NCI-H460 (cell line): Measurements from ENCODE around the gene SPTA1. TPM values are rescaled to one million over a fixed set of nuclear protein-coding genes. Genes with fewer than 3 reads are reported as not detected.
"Not testable (repeated sequence)": the region's sequence is repeated elsewhere in the genome, so short reads cannot be mapped to it uniquely, and the experiment has no call there.

Experiments used
- DNase-seq: peaks from one replicate; pipeline ENCODE4 v3.0.0-alpha.2; 2016; ENCODE audit warnings: low read depth; ENCODE audit errors: extremely low read depth
- total RNA-seq: library from RNA; depleted of rRNA; stranded (reverse); fragments of >200 nt; shearing (Covaris generic); gene quantifications from 2 replicates; pipeline ENCODE4 v1.2.3, GENCODE V29; 2014

The SPTA1 gene
- total RNA-seq, 1 experiment from 2014 or later, result 1.1 TPM

GRCh38 chr1:158688343-158688742 lies 1.8 kb upstream of the SPTA1 start:
- not testable (repeated sequence) for DNase-seq

DNA sequence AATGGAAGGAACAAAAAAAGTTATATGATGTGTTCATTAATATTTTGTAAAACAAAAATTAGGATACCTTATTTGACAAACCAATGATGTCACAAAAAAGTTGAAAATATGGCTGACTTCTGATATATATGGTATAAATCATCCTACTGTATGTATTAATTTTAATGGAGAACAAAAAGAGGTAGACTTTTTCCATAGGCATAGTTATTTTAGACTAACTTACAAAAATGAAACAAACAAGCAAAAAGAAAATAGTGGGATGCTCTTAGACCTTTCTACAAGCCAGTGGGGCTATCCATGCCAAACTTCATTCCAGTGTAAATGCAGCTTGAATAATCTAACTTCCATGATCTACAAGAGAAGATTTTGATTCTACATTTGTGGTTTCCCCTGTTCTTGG lies 522 bp upstream of the SPTA1 start:
- DNase-seq, result no peak

DNA sequence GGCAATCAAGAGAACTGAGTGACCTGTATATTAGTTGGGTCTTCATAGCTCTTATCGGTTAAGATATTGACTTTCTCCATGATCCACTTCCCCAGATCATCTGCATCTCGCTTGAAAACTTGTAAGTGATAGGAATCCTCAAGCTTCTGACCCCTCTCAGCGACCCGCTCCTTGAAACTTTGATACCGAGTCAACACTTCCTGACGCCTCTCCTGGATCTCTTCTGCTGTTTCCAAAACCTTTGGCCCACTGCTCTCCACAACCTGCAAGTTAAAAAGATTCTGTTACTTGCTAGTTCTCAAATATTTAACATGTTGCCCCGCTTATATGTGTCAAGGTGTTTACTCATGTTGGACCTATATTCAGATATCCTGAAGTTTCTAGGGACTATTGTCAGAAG lies 1.4 kb downstream of the SPTA1 start:
- DNase-seq, result no peak

DNA sequence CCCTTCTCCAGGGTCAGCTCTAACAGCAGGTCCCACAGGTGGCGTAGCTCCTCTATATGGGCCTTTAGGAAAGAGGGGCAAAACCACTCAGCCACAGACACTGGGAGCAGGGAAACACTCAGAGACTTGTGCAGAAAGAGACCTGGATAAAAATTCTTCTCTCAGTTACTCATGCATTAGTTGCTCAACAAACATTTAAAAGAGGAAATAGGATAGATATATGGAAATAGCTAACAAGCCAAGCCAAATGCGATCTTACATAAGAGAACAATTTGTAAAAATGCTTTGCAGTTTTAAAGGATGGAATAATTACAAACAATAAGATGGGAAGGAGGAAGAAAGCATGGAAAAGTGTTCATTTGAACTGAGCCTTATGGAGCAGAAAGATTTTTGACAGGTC lies 4.9 kb downstream of the SPTA1 start:
- no peak for DNase-seq

DNA sequence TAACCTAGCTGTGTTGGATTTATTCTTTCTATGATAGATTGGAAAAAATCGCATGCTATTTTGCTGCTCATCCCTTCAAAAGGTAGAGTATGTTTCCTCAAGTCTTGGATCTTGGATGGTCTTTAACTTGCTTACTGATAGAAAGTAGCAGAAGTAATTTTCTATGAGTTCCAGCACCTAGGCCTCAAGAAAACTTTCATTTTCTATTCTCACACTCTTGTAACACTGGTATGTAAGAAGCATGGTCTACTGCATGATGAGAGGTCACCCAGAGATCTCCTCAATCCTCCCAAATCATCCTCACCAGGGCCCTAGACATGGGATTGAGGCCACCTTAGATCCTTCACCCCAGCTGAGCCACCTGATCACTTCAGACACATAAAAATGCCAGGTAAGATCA lies 7.2 kb downstream of the SPTA1 start:
- DNase-seq, result no peak

GRCh38 chr1:158675563-158676323 lies 10.8 kb downstream of the SPTA1 start:
- DNase-seq, result no peak

- no peak for DNase-seq
Observed at GRCh38 chr1:158674302-158674701, 12.2 kb downstream of the SPTA1 start.

DNA sequence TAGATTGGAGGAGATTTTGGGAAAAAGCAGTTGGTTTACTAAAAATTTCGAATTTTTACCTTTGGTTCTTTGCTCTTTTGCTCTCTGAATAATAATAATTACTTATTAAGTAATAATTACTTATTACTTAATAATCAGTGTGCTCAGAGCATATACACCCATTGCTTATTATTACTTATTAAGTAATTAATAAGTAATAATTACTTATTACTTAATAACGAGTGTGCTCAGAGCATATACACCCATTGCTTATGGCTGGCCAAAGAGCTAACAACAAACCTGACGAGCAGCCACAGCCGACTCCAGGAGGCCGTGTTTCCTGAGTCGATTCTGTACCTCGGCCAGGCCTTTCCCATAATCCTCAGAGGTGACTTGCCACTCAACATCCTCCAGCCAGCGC lies 20.5 kb downstream of the SPTA1 start:
- no peak for DNase-seq

DNA sequence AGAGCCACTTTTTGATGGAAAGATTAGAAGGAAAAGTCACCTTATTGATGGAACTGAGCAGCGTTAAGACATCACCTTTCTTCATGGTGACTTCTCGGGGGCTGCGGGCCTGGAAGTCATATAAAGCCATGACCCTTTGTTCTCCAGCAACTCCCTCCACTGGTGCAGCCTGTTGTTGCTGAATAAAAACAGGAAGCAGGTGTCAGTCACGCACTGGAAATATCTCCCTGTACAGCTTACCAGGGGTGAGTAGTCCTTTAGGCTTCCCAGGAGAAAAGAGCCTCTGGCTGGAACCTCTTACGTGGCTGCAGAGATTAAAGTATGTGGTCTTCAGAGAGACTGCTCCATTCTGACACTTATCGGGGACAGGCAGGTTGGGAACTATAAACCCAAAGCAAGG lies 31.9 kb downstream of the SPTA1 start:
- no peak for DNase-seq

DNA sequence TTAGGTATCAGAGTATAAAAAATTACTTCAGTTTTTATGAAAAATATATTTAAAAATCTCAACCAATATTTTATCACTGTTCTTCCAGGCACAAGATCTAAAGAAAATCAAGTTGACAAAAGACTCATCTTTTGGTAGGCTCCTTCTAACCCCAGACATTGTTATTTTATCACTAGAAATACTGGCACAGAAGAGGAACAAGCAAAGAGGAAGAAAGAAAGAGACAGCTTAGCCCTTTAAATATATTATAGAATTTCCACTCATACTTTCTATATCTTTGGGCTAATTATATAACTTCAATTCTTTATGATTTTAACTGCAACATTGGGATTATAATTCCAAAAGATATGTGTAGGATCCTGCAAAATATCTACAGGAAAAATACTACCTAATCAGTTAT lies 32.4 kb downstream of the SPTA1 start:
- no peak for DNase-seq

DNA sequence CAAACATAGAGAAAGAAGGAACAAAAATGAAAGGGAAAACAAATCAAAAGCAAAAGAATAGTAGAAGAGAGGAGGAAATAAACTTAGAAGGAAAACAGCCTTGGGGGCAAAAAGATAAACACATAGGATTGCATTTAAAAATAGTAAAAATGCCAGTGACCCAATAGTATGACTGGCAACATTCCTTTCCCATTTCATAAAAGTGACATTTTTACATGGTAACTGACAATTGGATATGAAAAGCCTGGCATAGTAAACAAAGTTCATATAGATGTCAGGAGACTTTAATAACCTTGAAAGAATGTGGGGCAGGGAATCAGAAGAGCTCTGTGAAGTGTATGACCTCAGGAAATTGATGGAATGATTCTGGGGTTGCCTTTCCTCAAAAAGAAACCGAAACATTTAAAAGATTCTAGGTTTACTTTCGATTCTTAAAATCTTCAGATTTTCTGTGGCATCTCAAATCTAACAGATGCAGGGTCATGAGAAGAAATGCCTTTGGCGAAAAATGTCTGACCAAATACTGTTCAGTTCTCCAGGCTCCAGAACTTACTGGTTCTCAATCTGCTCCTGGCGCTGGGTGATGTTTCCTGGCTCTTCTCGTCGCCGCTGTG lies 33.7 kb downstream of the SPTA1 start:
- DNase-seq, result no peak

DNA sequence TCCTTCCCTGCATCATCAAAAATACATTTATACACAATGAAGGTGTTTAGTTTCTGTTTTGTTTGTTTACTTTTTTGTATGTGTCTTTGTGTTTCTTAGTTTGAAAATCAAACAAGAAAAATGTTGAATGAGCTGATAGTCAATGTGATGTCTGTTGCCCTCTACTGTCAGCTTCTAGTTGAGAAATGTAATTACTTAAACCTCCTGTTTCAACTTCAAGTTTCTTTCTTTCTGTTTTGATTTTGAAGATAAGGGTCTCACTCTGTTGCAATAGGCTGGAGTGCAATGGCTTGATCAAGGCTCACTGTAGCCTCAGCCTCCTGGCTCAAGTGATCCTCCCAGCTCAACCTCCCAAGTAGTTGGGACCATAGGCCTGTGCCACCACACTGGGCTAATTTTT lies 37.5 kb downstream of the SPTA1 start:
- no peak for DNase-seq

GRCh38 chr1:158646465-158646864 lies 40.0 kb downstream of the SPTA1 start:
- no peak for DNase-seq

- no peak for DNase-seq
Observed at GRCh38 chr1:158644449-158644848, 42.1 kb downstream of the SPTA1 start.

DNA sequence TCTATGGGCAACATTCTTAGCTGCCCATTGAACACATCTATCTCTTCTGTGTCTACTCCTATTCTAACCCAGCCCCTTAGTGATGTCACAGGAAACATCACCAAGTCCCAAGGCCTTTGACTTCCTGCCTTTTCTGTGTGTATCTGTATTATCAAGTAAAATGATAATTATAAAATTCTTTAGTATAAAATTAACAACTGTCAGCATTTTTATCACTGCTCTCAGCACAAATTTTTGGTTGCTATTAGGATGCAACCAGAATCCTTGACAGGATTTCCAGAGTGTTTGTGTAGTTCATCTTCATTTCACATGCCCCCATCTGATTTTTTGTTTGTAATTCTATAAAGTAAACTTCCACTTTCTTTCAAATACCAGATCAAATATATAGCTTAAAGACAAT lies 47.6 kb downstream of the SPTA1 start:
- no peak for DNase-seq

DNA sequence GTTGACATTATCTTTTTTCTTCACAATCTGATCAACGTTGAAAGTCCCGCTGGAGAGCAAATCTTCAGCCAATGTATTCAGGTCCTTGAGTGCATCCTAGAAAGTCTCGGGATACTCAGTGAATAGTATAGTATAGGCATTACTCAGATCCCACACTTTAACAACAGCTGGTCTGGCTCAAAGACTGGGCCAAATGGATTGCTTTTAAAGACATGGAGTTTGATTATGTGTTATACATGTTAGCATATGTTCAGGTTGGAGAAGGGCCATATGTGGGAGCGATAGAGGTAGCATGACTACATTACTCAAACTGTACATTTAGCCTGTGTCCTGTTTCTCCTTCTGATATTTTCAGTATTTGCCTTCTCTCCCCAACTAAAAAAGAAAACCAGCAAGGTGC lies 48.4 kb downstream of the SPTA1 start:
- no peak for DNase-seq

- no peak for DNase-seq
Observed at GRCh38 chr1:158613764-158614163, 72.8 kb downstream of the SPTA1 start.

- no peak for DNase-seq
Observed at GRCh38 chr1:158611916-158612315, 74.6 kb downstream of the SPTA1 start.

- DNase-seq, result no peak
Observed at GRCh38 chr1:158607296-158607695, 79.2 kb downstream of the SPTA1 start.

DNA sequence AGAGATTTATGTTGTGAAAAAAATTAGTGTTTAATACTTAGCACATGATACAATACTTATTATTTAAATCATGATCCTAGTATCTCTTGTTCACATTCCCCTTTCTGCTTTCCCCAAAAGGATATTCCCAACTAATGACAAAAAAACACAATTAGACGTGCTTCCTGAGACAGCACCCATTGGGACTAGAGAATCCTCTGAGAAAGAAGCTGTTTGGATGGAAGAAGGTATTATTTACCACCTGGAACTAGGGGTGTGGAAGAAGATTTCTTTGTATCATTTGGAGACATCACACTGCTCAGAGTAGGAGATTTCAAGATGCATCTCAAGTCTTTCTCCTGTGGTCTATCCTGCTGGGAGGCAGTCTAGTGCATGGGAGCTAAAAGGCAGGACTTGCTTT lies 81.5 kb downstream of the SPTA1 start, which contains the start of gene OR10Z1:
Gene OR10Z1 (plus strand): TSS at position 301 of the 400 bp plus-strand sequence. CDS start 1,171 bp downstream, outside the sequence.
- DNase-seq, result no peak

DNA sequence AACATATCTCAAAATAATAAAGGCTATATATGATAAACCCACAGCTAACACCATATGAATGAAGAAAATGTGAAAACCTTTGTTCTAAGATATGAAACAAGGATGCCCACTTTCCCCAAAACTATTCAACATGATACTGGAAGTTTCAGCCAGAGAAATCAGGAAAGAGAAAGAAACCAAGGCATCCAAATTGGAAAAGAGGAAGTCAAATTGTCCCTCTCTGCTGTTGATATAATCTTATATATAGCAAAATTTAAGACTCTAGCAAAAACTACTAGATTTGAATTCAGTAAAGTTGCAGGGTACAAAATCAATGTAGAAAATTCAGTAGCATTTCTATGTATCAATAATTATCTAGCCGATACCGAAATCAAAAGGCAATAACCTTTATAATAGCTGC lies 85.8 kb downstream of the SPTA1 start:
- DNase-seq, result no peak

DNA sequence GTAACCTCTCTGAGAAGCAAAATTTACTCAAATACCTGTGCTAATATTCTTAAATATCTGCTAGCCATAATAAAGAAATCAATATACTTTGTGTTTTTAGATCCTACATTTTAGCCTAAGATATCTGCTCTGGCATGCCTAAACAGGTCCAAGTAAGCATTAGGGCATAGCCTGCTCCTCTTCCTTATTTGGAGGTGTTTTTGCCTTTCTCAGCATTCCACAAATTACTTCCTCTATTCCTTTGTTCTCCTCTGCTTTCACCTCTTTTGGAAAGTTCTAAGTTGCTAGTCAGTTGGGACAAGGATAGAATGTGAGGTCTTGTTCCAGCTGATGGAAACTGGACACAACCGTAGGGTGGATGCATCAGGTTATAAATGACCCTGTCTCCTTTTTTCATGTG lies 99.6 kb downstream of the SPTA1 start:
- DNase-seq, result no peak
